H1 (cell line): ENCODE results near the gene TRIM22. TPM values are rescaled to one million over a fixed set of nuclear protein-coding genes. Genes with fewer than 3 reads are reported as not detected.

Experiments used
- CTCF ChIA-PET: fragments of 300-600 bp; sonication (Branson Sonifier 250); formaldehyde crosslinking; loops from one replicate; lab custom pipeline; 2021; ENCODE audit not compliant: partially characterized antibody; lab: Charles Lee
- POLR2A ChIA-PET: fragments of 300-600 bp; sonication (Branson Sonifier 250); formaldehyde crosslinking; loops from one replicate; lab custom pipeline; 2021; ENCODE audit warnings: inconsistent platforms; ENCODE audit not compliant: partially characterized antibody; lab: Charles Lee
- DNase-seq, 2 experiments: peaks; one replicate each; pipeline versions ENCODE4 v3.0.0 to v3.0.0-alpha.2; 2010 to 2022; ENCODE audit warnings: low spot score in 2 of 2, low read depth in 1 of 2, mixed read lengths in 1 of 2
- FAIRE-seq: peaks from 2 replicates; lab custom pipeline; 2011; peaks lifted over from hg19 to GRCh38; lab: Jason Lieb, UNC
- H2AFZ ChIP-seq: 2 replicates; pipeline ENCODE4 v1.8.1; 2012; ENCODE audit warnings: low read length, inconsistent platforms
- H2AK5ac ChIP-seq: 2 replicates; pipeline ENCODE4 v1.6.1; 2013; ENCODE audit warnings: low read depth, low read length
- H2BK120ac ChIP-seq: replicated peaks from 2 replicates; pipeline ENCODE3; 2013; ENCODE audit warnings: low read depth, low read length, inconsistent platforms
- H2BK12ac ChIP-seq: 2 replicates; pipeline ENCODE4 v1.6.1; 2013; ENCODE audit warnings: low read depth, low read length
- H2BK15ac ChIP-seq: 2 replicates; pipeline ENCODE4 v1.6.1; 2013; ENCODE audit warnings: low read length
- H2BK20ac ChIP-seq: 2 replicates; pipeline ENCODE4 v1.6.1; 2013; ENCODE audit warnings: low read length
- H2BK5ac ChIP-seq: 2 replicates; pipeline ENCODE4 v1.6.1; 2013; ENCODE audit warnings: low read depth, low read length
- H3K14ac ChIP-seq: 2 replicates; pipeline ENCODE4 v1.6.1; 2013; ENCODE audit warnings: inconsistent platforms; ENCODE audit not compliant: insufficient read length
- H3K18ac ChIP-seq: 2 replicates; pipeline ENCODE4 v1.6.1; 2013; ENCODE audit warnings: low read length; ENCODE audit errors: extremely low read depth
- H3K23ac ChIP-seq: 2 replicates; pipeline ENCODE4 v1.6.1; 2013; ENCODE audit warnings: inconsistent platforms; ENCODE audit not compliant: insufficient read length
- H3K23me2 ChIP-seq: 2 replicates; pipeline ENCODE4 v1.6.1; 2013; ENCODE audit warnings: low read depth, low read length
- H3K27ac ChIP-seq: 2 replicates; pipeline ENCODE4 v1.6.1; 2011; ENCODE audit warnings: low read depth, low read length, inconsistent platforms
- H3K27me3 ChIP-seq, 4 experiments: replicated peaks in 1 of 4; 1 replicate in 1 of 4; 2 replicates in 3 of 4; pipeline versions ENCODE4 v1.6.1 to v1.8.1; 2011 to 2013; ENCODE audit warnings: low read length in 3 of 4, mild to moderate bottlenecking in 3 of 4, inconsistent platforms in 2 of 4, mixed read lengths in 2 of 4, moderate library complexity in 1 of 4; ENCODE audit not compliant: control insufficient read depth in 3 of 4, insufficient read depth in 3 of 4; ENCODE audit errors: extremely low read depth in 1 of 4
- H3K36me3 ChIP-seq, 4 experiments: 2 replicates each; pipeline versions ENCODE4 v1.6.1 to v1.8.1; 2011 to 2013; ENCODE audit warnings: mild to moderate bottlenecking in 4 of 4, low read length in 3 of 4, moderate library complexity in 2 of 4, control low read depth in 1 of 4, inconsistent platforms in 1 of 4; ENCODE audit not compliant: insufficient read depth in 4 of 4, control insufficient read depth in 2 of 4
- H3K4ac ChIP-seq: replicated peaks from 2 replicates; pipeline ENCODE3; 2013; ENCODE audit warnings: low read length, low read depth, mixed read lengths, inconsistent platforms; ENCODE audit not compliant: insufficient read length
- H3K4me1 ChIP-seq, 4 experiments: replicated peaks in 1 of 4; 1 replicate in 1 of 4; 2 replicates in 3 of 4; pipeline versions ENCODE4 v1.6.1 to v1.8.1; 2011 to 2013; ENCODE audit warnings: low read length in 3 of 4, inconsistent platforms in 2 of 4, mixed read lengths in 1 of 4; ENCODE audit not compliant: insufficient read depth in 4 of 4, control insufficient read depth in 3 of 4
- H3K4me2 ChIP-seq, 2 experiments: 2 replicates each; pipeline versions ENCODE4 v1.6.1 to v1.8.1; 2011 to 2013; ENCODE audit warnings: low read depth in 2 of 2, low read length in 2 of 2, control low read depth in 1 of 2, inconsistent platforms in 1 of 2, mild to moderate bottlenecking in 1 of 2; ENCODE audit not compliant: insufficient read depth in 1 of 2
- H3K4me3 ChIP-seq, 4 experiments: fragments of 200-600, 300-600 bp in 1 of 4; sonication (generic), shearing (Covaris generic), sonication (Bioruptor Twin) in 1 of 4; 2 replicates each; pipeline versions ENCODE4 v1.5.1 to v1.8.1; 2011 to 2016; ENCODE audit warnings: low read length in 4 of 4, low read depth in 3 of 4, control low read depth in 2 of 4, inconsistent platforms in 2 of 4, mild to moderate bottlenecking in 2 of 4, mixed read lengths in 1 of 4, moderate library complexity in 1 of 4; ENCODE audit not compliant: insufficient read depth in 2 of 4; ENCODE audit errors: extremely low read depth in 1 of 4
- H3K56ac ChIP-seq: replicated peaks from 2 replicates; pipeline ENCODE3; 2013; ENCODE audit warnings: low read depth, mild to moderate bottlenecking, mixed read lengths, low read length, inconsistent platforms; ENCODE audit not compliant: insufficient read length
- H3K79me1 ChIP-seq: 2 replicates; pipeline ENCODE4 v1.6.1; 2013; ENCODE audit warnings: low read depth, low read length, control low read depth
- H3K79me2 ChIP-seq, 2 experiments: 2 replicates each; pipeline versions ENCODE4 v1.6.1 to v1.8.1; 2012 to 2013; ENCODE audit warnings: low read length in 2 of 2, mild to moderate bottlenecking in 2 of 2, inconsistent platforms in 1 of 2; ENCODE audit not compliant: insufficient read depth in 2 of 2, control insufficient read depth in 1 of 2
- H3K9ac ChIP-seq, 4 experiments: replicated peaks in 1 of 4; 1 replicate in 1 of 4; 2 replicates in 3 of 4; pipeline versions ENCODE4 v1.6.1 to v1.8.1; 2011 to 2013; ENCODE audit warnings: low read depth in 3 of 4, low read length in 3 of 4, control low read depth in 2 of 4, mild to moderate bottlenecking in 2 of 4, moderate library complexity in 2 of 4, inconsistent platforms in 1 of 4; ENCODE audit errors: extremely low read depth in 1 of 4
- H3K9me3 ChIP-seq, 2 experiments: 2 replicates each; pipeline versions ENCODE4 v1.6.1 to v1.8.1; 2012 to 2013; ENCODE audit warnings: mild to moderate bottlenecking in 2 of 2, moderate library complexity in 2 of 2, control low read depth in 1 of 2, inconsistent platforms in 1 of 2, low read depth in 1 of 2, low read length in 1 of 2, mixed read lengths in 1 of 2; ENCODE audit not compliant: insufficient read depth in 2 of 2
- H4K20me1 ChIP-seq, 2 experiments: replicated peaks in 1 of 2; 2 replicates each; pipeline versions ENCODE3 to v1.8.1; 2011 to 2013; ENCODE audit warnings: inconsistent platforms in 2 of 2, low read length in 2 of 2, mild to moderate bottlenecking in 1 of 2; ENCODE audit not compliant: insufficient read depth in 2 of 2, control insufficient read depth in 1 of 2
- H4K5ac ChIP-seq: 2 replicates; pipeline ENCODE4 v1.6.1; 2013; ENCODE audit warnings: low read length, low read depth, mixed read lengths, inconsistent platforms; ENCODE audit not compliant: insufficient read length
- H4K8ac ChIP-seq: 2 replicates; pipeline ENCODE4 v1.8.0; 2013; ENCODE audit warnings: mild to moderate bottlenecking, moderate library complexity, low read length, inconsistent platforms; ENCODE audit not compliant: insufficient read depth; ENCODE audit errors: extremely low read depth
- H4K91ac ChIP-seq: replicated peaks from 2 replicates; pipeline ENCODE3; 2013; ENCODE audit warnings: low read length, mixed read lengths, inconsistent platforms; ENCODE audit not compliant: insufficient read length
- CBX8 ChIP-seq: fragments of 300-800, 300-1000 bp; sonication (generic); IDR thresholded peaks from 2 replicates; pipeline ENCODE4 v1.7.1; 2016; ENCODE audit warnings: low read depth, low read length, borderline replicate concordance
- CREB1 ChIP-seq: IDR thresholded peaks from 2 replicates; pipeline ENCODE4 v1.6.1; 2012; ENCODE audit warnings: inconsistent platforms
- CTBP2 ChIP-seq: IDR thresholded peaks from 2 replicates; pipeline ENCODE4 v1.7.0; 2011; ENCODE audit warnings: borderline replicate concordance, mild to moderate bottlenecking, moderate library complexity, mixed read lengths, low read length; ENCODE audit not compliant: insufficient read depth, insufficient read length
- EGR1 ChIP-seq: IDR thresholded peaks from 2 replicates; pipeline ENCODE4 v1.6.1; 2011; ENCODE audit warnings: low read depth, low read length, borderline replicate concordance
- JUN ChIP-seq: IDR thresholded peaks from 2 replicates; pipeline ENCODE4 v1.6.1; 2011; ENCODE audit warnings: low read depth, mild to moderate bottlenecking, improper control_type of control experiment, low read length
- JUND ChIP-seq: IDR thresholded peaks from 2 replicates; pipeline ENCODE4 v1.6.1; 2011; ENCODE audit warnings: mild to moderate bottlenecking, improper control_type of control experiment, low read length
- KDM1A ChIP-seq: fragments of 200-600, 300-600 bp; sonication (generic); IDR thresholded peaks from 2 replicates; pipeline ENCODE4 v1.7.1; 2016; ENCODE audit warnings: mild to moderate bottlenecking, low read length, borderline replicate concordance
- KDM5A ChIP-seq: fragments of 200-600 bp; IDR thresholded peaks from 2 replicates; pipeline ENCODE4 v1.7.1; 2012; ENCODE audit warnings: mild to moderate bottlenecking, low read length, inconsistent platforms, mixed read lengths
- NRF1 ChIP-seq: IDR thresholded peaks from 2 replicates; pipeline ENCODE4 v1.6.1; 2011; ENCODE audit warnings: mild to moderate bottlenecking, low read depth, low read length, improper control_type of control experiment
- POLR2AphosphoS5 ChIP-seq: IDR thresholded peaks from 2 replicates; pipeline ENCODE4 v1.6.1; 2011; ENCODE audit warnings: low read depth, low read length
- RAD21 ChIP-seq, 2 experiments: IDR thresholded peaks in 1 of 2; conservative IDR thresholded peaks in 1 of 2; 2 replicates each; pipeline ENCODE4 v1.6.1; 2011; ENCODE audit warnings: low read depth in 2 of 2, low read length in 2 of 2, improper control_type of control experiment in 1 of 2, inconsistent platforms in 1 of 2, mild to moderate bottlenecking in 1 of 2, moderate library complexity in 1 of 2
- SIN3A ChIP-seq, 2 experiments: IDR thresholded peaks in 1 of 2; conservative IDR thresholded peaks in 1 of 2; 2 replicates each; pipeline ENCODE4 v1.6.1; 2011 to 2012; ENCODE audit warnings: low read length in 2 of 2, improper control_type of control experiment in 1 of 2, low read depth in 1 of 2, mild to moderate bottlenecking in 1 of 2
- TCF12 ChIP-seq: IDR thresholded peaks from 2 replicates; pipeline ENCODE4 v1.6.1; 2011; ENCODE audit warnings: low read depth, mild to moderate bottlenecking, low read length
- WGBS, 2 experiments: shearing (Covaris generic) in 1 of 2; methylation state at CpG; one replicate each; pipeline versions ENCODE4 v1.1.6 to v1.1.7; 2013 to 2015; ENCODE audit warnings: low lambda C conversion rate in 2 of 2, mixed read lengths in 2 of 2, inconsistent platforms in 1 of 2, low coverage in 1 of 2, missing lambda C conversion rate in 1 of 2; ENCODE audit not compliant: insufficient replicate concordance in 2 of 2, insufficient coverage in 1 of 2, insufficient read length in 1 of 2; ENCODE audit errors: extremely low coverage in 1 of 2, missing lambda C conversion rate in 1 of 2; 5-methylcytosine and 5-hydroxymethylcytosine counted together
- polyA plus RNA-seq, 7 experiments: library from polyadenylated mRNA; depleted of rRNA in 3 of 7; stranded (reverse) in 5 of 7; unstranded in 2 of 7; fragments of >200 nt in 5 of 7; fragments of 200-250 nt in 2 of 7; gene quantifications; 1 replicate in 5 of 7; 2 replicates in 1 of 7; 4 replicates in 1 of 7; pipeline versions ENCODE4 v1.2.1 to v1.2.3, GENCODE V29; 2011 to 2013; ENCODE audit warnings: missing spikeins in 2 of 7, mixed read lengths in 2 of 7
- total RNA-seq: library from RNA; stranded (reverse); fragmentation: NEBNext Ultra II Directional; extraction: Animal tissue kit (Norgen Biotek cat#: 25700); gene quantifications from 2 replicates; pipeline ENCODE4 v1.2.1, GENCODE V29; 2021
- TF ChIP-seq, protein P1 (sequence below): IDR thresholded peaks from 2 replicates; pipeline ENCODE4 v1.6.1; 2012; ENCODE audit warnings: inconsistent platforms

The TRIM22 gene
- total and polyA plus RNA-seq, 2 of the 8 experiments (the other 6 are each of a cell fraction or from before 2014, with no cell fraction given): 56.0 to 82.7 TPM

DNA sequence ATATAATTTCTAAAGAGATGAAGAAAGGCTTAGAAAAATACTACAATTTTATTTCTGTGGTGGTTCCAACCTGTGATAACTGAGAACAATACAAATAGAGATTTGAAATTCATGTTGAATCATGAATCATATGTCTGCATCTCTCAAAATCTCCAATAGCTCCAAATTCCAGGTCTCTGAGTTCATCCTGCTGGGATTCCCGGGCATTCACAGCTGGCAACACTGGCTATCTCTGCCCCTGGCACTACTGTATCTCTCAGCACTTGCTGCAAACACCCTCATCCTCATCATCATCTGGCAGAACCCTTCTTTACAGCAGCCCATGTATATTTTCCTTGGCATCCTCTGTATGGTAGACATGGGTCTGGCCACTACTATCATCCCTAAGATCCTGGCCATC, 46.8 kb downstream of the TRIM22 start, which contains the start of gene OR56B1:
Gene OR56B1 (plus strand): TSS at position 53 of the 400 bp plus-strand sequence. CDS start 69 bp downstream, at position 122.
- no peaks in the 10 kb centered on the region for H3K9me3 ChIP-seq
- no peak within 1 kb of the TSS for H3K4me2 ChIP-seq
- no peak within 1 kb of the TSS for H2BK120ac ChIP-seq
- no peak within 1 kb of the TSS for H4K8ac ChIP-seq
- H3K4ac ChIP-seq: no peak within 1 kb of the TSS
- no peak within 1 kb of the TSS for H4K91ac ChIP-seq
- ChIA-PET POLR2A (no interaction called here), CTCF (interaction anchor here (0.5 to 1.4 kb wide), 3 partner anchors 11 to 71 kb away, joined by 3 to 5 read pairs (median 4); no protein-coding TSS in a partner anchor)
- no peak within 1 kb of the TSS for H3K14ac ChIP-seq
- H2AK5ac ChIP-seq: no peak within 1 kb of the TSS
- H3K4me3 ChIP-seq: no peak within 1 kb of the TSS
- no peak within 1 kb of the TSS for H2BK15ac ChIP-seq
- no peak within 1 kb of the TSS for H3K56ac ChIP-seq
- H3K79me2 ChIP-seq: no peaks in the 10 kb centered on the region
- WGBS, 2 experiments: 95% methylated on average over 1 of the region's 1 CpG; no CpG with 5 or more reads in 1 of the 2 experiments
- H3K79me1 ChIP-seq: no peaks in the 10 kb centered on the region
- no peaks in the 10 kb centered on the region for H3K27me3 ChIP-seq
- no peak within 1 kb of the TSS for H2BK12ac ChIP-seq
- no peak within 1 kb of the TSS for H3K9ac ChIP-seq
- no peak within 1 kb of the TSS for H4K5ac ChIP-seq
- FAIRE-seq (no peak), DNase-seq (no peak)
- H3K27ac ChIP-seq: no peak within 1 kb of the TSS
- H2AFZ ChIP-seq: no peak within 1 kb of the TSS
- H3K18ac ChIP-seq: no peak within 1 kb of the TSS
- H3K23ac ChIP-seq: no peak within 1 kb of the TSS
- no peaks in the 10 kb centered on the region for H3K4me1 ChIP-seq
- H2BK20ac ChIP-seq: no peak within 1 kb of the TSS
- H2BK5ac ChIP-seq: no peak within 1 kb of the TSS
- H4K20me1 ChIP-seq: no peaks in the 10 kb centered on the region
- H3K23me2 ChIP-seq: no peaks in the 10 kb centered on the region; the same call in 1 of the 2 replicates
- no peaks in the 10 kb centered on the region for H3K36me3 ChIP-seq
- TF ChIP-seq JUND: no peak
- TF ChIP-seq SIN3A (conservative IDR thresholded peaks at IDR 0.05 in 1 of 2, IDR thresholded peaks at IDR 0.05 in 1 of 2; ENCODE audit: low read depth in 1 of 2, low read length in 2 of 2): no peak
- no peak for TF ChIP-seq TCF12
- no peak for TF ChIP-seq JUN
- no peak for TF ChIP-seq NRF1
- no peak for TF ChIP-seq KDM1A
- TF ChIP-seq, protein P1, sequence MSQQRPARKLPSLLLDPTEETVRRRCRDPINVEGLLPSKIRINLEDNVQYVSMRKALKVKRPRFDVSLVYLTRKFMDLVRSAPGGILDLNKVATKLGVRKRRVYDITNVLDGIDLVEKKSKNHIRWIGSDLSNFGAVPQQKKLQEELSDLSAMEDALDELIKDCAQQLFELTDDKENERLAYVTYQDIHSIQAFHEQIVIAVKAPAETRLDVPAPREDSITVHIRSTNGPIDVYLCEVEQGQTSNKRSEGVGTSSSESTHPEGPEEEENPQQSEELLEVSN: no peak
- no peak for TF ChIP-seq POLR2AphosphoS5
- TF ChIP-seq RAD21 (IDR thresholded peaks at IDR 0.05 in 1 of 2, conservative IDR thresholded peaks at IDR 0.05 in 1 of 2; ENCODE audit: low read depth in 2 of 2, low read length in 2 of 2): no peak
- TF ChIP-seq CTBP2: no peak
- no peak for TF ChIP-seq CREB1
- no peak for TF ChIP-seq KDM5A
- no peak for TF ChIP-seq EGR1
- TF ChIP-seq CBX8: no peak
